ENCODE measurements around the gene LGALS9C.
"Not testable (repeated sequence)": the region's sequence is repeated elsewhere in the genome, so short reads cannot be mapped to it uniquely, and the experiment has no call there.

GRCh38 chr17:18469837-18470236 is 6.8 kb upstream of the LGALS9C start:
- TF ChIP-seq, protein P1, sequence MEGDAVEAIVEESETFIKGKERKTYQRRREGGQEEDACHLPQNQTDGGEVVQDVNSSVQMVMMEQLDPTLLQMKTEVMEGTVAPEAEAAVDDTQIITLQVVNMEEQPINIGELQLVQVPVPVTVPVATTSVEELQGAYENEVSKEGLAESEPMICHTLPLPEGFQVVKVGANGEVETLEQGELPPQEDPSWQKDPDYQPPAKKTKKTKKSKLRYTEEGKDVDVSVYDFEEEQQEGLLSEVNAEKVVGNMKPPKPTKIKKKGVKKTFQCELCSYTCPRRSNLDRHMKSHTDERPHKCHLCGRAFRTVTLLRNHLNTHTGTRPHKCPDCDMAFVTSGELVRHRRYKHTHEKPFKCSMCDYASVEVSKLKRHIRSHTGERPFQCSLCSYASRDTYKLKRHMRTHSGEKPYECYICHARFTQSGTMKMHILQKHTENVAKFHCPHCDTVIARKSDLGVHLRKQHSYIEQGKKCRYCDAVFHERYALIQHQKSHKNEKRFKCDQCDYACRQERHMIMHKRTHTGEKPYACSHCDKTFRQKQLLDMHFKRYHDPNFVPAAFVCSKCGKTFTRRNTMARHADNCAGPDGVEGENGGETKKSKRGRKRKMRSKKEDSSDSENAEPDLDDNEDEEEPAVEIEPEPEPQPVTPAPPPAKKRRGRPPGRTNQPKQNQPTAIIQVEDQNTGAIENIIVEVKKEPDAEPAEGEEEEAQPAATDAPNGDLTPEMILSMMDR (IDR thresholded peaks at IDR 0.05), result not testable (repeated sequence)
- not testable (repeated sequence) for TF ChIP-seq POLR2A (IDR thresholded peaks at IDR 0.05)

Data from prostate gland (tissue), 2 donors.